22Rv1 (cell line): ENCODE results near the gene BPIFB4.

Experiments used
- ZFX ChIP-seq: fragments of 450-650 bp; IDR thresholded peaks from 2 replicates; pipeline ENCODE4 v1.6.1; 2017; ENCODE audit warnings: antibody characterized with exemption, borderline replicate concordance
- TF ChIP-seq, protein P1 (sequence below): fragments of 450-650 bp; IDR thresholded peaks from 2 replicates; pipeline ENCODE4 v1.5.1; 2017; ENCODE audit warnings: mild to moderate bottlenecking

DNA sequence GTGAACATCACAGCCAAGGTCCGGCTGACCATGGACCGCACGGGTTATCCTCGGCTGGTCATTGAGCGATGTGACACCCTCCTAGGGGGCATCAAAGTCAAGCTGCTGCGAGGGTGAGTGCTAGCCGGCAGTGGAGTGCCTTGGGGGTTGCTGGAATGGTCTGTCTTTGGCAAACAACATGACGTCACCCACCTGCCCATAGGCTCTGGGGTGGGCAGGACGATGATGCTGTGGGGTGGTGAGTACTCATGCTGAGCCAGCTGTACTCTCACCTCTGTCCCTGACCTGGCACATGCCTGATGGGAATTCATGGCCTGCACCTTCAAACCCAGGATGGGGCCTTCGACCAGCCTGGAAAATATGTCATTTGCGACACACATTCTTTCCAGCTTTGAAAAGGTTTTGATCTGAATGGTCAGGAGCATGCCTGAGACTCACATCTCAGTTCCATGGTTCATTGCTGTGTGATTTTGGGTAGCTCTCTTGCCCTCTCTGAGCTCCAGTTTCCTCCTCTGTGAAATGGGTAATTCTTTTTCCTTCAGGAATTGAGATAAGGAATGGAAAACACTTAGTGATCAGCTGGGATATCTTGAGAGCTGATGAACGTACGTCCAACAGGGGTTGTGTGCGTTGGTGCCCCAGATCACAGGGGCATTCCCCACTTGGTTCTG, 6.7 kb downstream of the BPIFB4 start:
- TF ChIP-seq, protein P1, sequence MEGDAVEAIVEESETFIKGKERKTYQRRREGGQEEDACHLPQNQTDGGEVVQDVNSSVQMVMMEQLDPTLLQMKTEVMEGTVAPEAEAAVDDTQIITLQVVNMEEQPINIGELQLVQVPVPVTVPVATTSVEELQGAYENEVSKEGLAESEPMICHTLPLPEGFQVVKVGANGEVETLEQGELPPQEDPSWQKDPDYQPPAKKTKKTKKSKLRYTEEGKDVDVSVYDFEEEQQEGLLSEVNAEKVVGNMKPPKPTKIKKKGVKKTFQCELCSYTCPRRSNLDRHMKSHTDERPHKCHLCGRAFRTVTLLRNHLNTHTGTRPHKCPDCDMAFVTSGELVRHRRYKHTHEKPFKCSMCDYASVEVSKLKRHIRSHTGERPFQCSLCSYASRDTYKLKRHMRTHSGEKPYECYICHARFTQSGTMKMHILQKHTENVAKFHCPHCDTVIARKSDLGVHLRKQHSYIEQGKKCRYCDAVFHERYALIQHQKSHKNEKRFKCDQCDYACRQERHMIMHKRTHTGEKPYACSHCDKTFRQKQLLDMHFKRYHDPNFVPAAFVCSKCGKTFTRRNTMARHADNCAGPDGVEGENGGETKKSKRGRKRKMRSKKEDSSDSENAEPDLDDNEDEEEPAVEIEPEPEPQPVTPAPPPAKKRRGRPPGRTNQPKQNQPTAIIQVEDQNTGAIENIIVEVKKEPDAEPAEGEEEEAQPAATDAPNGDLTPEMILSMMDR, result no peak
- no peak for TF ChIP-seq ZFX
